K562 (cell line): Measurements from ENCODE around the gene MLLT3. TPM values are rescaled to one million over a fixed set of nuclear protein-coding genes. Genes with fewer than 3 reads are reported as not detected.

Experiments used
- ATAC-seq: fragments of 200-7000 bp; cut with Tn5 transposase; 3 replicates; pipeline ENCODE4 v1.9.1; 2020; ENCODE audit warnings: moderate library complexity
- BruUV-seq: library from RNA; stranded (reverse); fragments of 400-500 nt; replicated peaks from 2 replicates; lab custom pipeline; 2021; lab: Mats Ljungman, UMichigan
- CTCF ChIA-PET: fragments of 300-600 bp; formaldehyde crosslinking; extraction: SDS; loops from one replicate; lab custom pipeline; 2021; ENCODE audit warnings: low intra/inter-chr PET ratio; lab: Yijun Ruan, JAX
- POLR2A ChIA-PET: fragments of 300-600, 350-650 bp; sonication (Branson Sonifier 250); formaldehyde crosslinking; extraction: SDS; loops from one replicate; lab custom pipeline; 2021; ENCODE audit warnings: antibody characterized with exemption, inconsistent platforms; lab: Yijun Ruan, JAX
- DNase-seq, 4 experiments: peaks; one replicate each; pipeline versions ENCODE4 v3.0.0 to v3.0.0-alpha.2; 2011 to 2018; ENCODE audit warnings: low spot score in 3 of 4, mixed read lengths in 3 of 4; ENCODE audit errors: extremely low read depth in 1 of 4
- FAIRE-seq: peaks from 2 replicates; lab custom pipeline; 2011; peaks lifted over from hg19 to GRCh38; lab: Jason Lieb, UNC
- H2AFZ ChIP-seq: 2 replicates; pipeline ENCODE4 v1.6.0; 2011; ENCODE audit warnings: low read depth, low read length, control low read depth, inconsistent platforms
- H3K27ac ChIP-seq: fragments of 200-600 bp; 3 replicates; pipeline ENCODE4 v1.8.0; 2011; ENCODE audit warnings: low read depth, mild to moderate bottlenecking, control low read depth, inconsistent platforms, low read length, moderate library complexity, mixed read lengths; ENCODE audit errors: extremely low read depth
- H3K27me3 ChIP-seq, 2 experiments: fragments of 300-600 bp in 1 of 2; 2 replicates in 1 of 2; 3 replicates in 1 of 2; pipeline versions ENCODE4 v1.6.0 to v1.8.0; 2011; ENCODE audit warnings: inconsistent platforms in 2 of 2, low read length in 2 of 2, mild to moderate bottlenecking in 1 of 2, mixed read lengths in 1 of 2, moderate library complexity in 1 of 2; ENCODE audit not compliant: control insufficient read depth in 2 of 2, insufficient read depth in 2 of 2
- H3K36me3 ChIP-seq: fragments of 300-600 bp; 3 replicates; pipeline ENCODE4 v1.8.0; 2011; ENCODE audit warnings: mild to moderate bottlenecking, low read length, inconsistent platforms; ENCODE audit not compliant: control insufficient read depth, insufficient read depth
- H3K4me1 ChIP-seq, 2 experiments: fragments of 200-600 bp in 1 of 2; replicated peaks in 1 of 2; 2 replicates in 1 of 2; 3 replicates in 1 of 2; pipeline versions ENCODE4 v1.5.1 to v1.8.0; 2011; ENCODE audit warnings: inconsistent platforms in 2 of 2, low read length in 2 of 2, mild to moderate bottlenecking in 1 of 2, mixed read lengths in 1 of 2, moderate library complexity in 1 of 2; ENCODE audit not compliant: control insufficient read depth in 2 of 2, insufficient read depth in 2 of 2
- H3K4me2 ChIP-seq: 2 replicates; pipeline ENCODE4 v1.6.1; 2011; ENCODE audit warnings: low read length, control low read depth, inconsistent platforms, mixed read lengths; ENCODE audit not compliant: insufficient read depth
- H3K4me3 ChIP-seq: fragments of 200-600 bp; sonication (generic), shearing (Covaris generic); 2 replicates; pipeline ENCODE4 v1.5.1; 2016; ENCODE audit warnings: control low read depth, inconsistent platforms
- H3K79me2 ChIP-seq: fragments of 200-600 bp; 3 replicates; pipeline ENCODE4 v1.8.0; 2011; ENCODE audit warnings: low read length, inconsistent platforms; ENCODE audit not compliant: control insufficient read depth, insufficient read depth
- H3K9ac ChIP-seq, 2 experiments: 2 replicates each; pipeline versions ENCODE4 v1.6.0 to v1.6.1; 2011; ENCODE audit warnings: low read depth in 2 of 2, low read length in 2 of 2, control low read depth in 1 of 2, inconsistent platforms in 1 of 2, mild to moderate bottlenecking in 1 of 2, mixed read lengths in 1 of 2; ENCODE audit not compliant: insufficient read depth in 1 of 2
- H3K9me1 ChIP-seq: one replicate; pipeline ENCODE4 v1.6.0; 2011; ENCODE audit warnings: inconsistent platforms, mild to moderate bottlenecking, low read length, moderate library complexity; ENCODE audit not compliant: control insufficient read depth, insufficient read depth
- H3K9me3 ChIP-seq: replicated peaks from 2 replicates; pipeline ENCODE4 v1.5.1; 2011; ENCODE audit warnings: low read depth, low read length, inconsistent platforms; ENCODE audit not compliant: control insufficient read depth, insufficient read depth
- H4K20me1 ChIP-seq: replicated peaks from 2 replicates; pipeline ENCODE4 v1.6.1; 2011; ENCODE audit warnings: low read length, inconsistent platforms, mixed read lengths; ENCODE audit not compliant: control insufficient read depth, insufficient read depth
- ID3 ChIP-seq, 2 experiments: fragments of 250-450 bp in 1 of 2; fragments of 450-650 bp in 1 of 2; sonication (Bioruptor Pico) in 1 of 2; IDR thresholded peaks; 2 replicates each; pipeline versions ENCODE4 v1.6.1 to v1.8.0; 2016 to 2021; ENCODE audit warnings: mild to moderate bottlenecking in 2 of 2, moderate library complexity in 2 of 2, missing compliant biosample characterization in 1 of 2, missing genetic modification characterization in 1 of 2
- MED1 ChIP-seq: sonication (generic); formaldehyde crosslinking; IDR thresholded peaks from 2 replicates; pipeline ENCODE4 v1.8.1; 2023; ENCODE audit warnings: missing genetic modification reagents, borderline replicate concordance
- MTA2 ChIP-seq: fragments of 450-650 bp; IDR thresholded peaks from 2 replicates; pipeline ENCODE4 v1.6.1; 2016; ENCODE audit warnings: low read depth
- REST ChIP-seq, 2 experiments: fragments of 450-650 bp; formaldehyde crosslinking in 1 of 2; IDR thresholded peaks; 2 replicates each; pipeline versions ENCODE4 v1.4.0 to v1.6.1; 2014 to 2020; ENCODE audit warnings: mild to moderate bottlenecking in 2 of 2, borderline replicate concordance in 1 of 2, low read depth in 1 of 2
- SETDB1 ChIP-seq: IDR thresholded peaks from one replicate; pipeline ENCODE4 v1.6.1; 2012; ENCODE audit warnings: low read length, control low read depth, inconsistent platforms
- SMAD4 ChIP-seq: fragments of 250-450 bp; sonication (Bioruptor Pico); conservative IDR thresholded peaks from 2 replicates; pipeline ENCODE4 v1.8.0; 2021; ENCODE audit warnings: inconsistent platforms, mild to moderate bottlenecking, moderate library complexity
- TAF15 ChIP-seq: fragments of 200-400 bp; formaldehyde crosslinking; IDR thresholded peaks from 2 replicates; pipeline ENCODE4 v1.6.1; 2017; ENCODE audit warnings: mild to moderate bottlenecking, low read depth, low read length, moderate library complexity
- XRCC3 ChIP-seq: fragments of 450-650 bp; IDR thresholded peaks from 2 replicates; pipeline ENCODE4 v1.6.1; 2017; ENCODE audit warnings: mild to moderate bottlenecking, moderate library complexity
- in situ Hi-C: fragments of 300-500 bp; cut with MboI; formaldehyde crosslinking; loops from 4 replicates; pipeline ENCODE4 v1.15.0; 2018; ENCODE audit warnings: inconsistent platforms, mixed read lengths
- intact Hi-C: fragments of 100-400 bp; cut with micrococcal nuclease; formaldehyde crosslinking; loops from 2 replicates; pipeline ENCODE4 v1.14.2; 2022
- polyA plus RNA-seq, 8 experiments: library from polyadenylated mRNA; depleted of rRNA in 4 of 8; stranded (reverse) in 5 of 8; unstranded in 3 of 8; fragments of >200 nt; fragmentation: Nextera tagmentation in 2 of 8; fragmentation: Illumina TruSeq in 1 of 8; extraction: Ambion mirVana in 2 of 8; extraction: Trizol in 1 of 8; gene quantifications; 2 replicates each; pipeline versions ENCODE4 v1.2.1 to v1.2.3, GENCODE V29; 2011 to 2014; ENCODE audit warnings: inconsistent platforms in 1 of 8, missing spikeins in 1 of 8
- total RNA-seq, 7 experiments: library from RNA; depleted of rRNA in 6 of 7; stranded (reverse); fragments of >200 nt in 6 of 7; fragmentation: Illumina TruSeq in 2 of 7; extraction: Trizol in 2 of 7; gene quantifications; 2 replicates each; pipeline versions ENCODE4 v1.2.1 to v1.2.3, GENCODE V29; 2011 to 2021; ENCODE audit warnings: low replicate concordance in 1 of 7

Gene MLLT3
- total and polyA plus RNA-seq, 9 of the 15 experiments (the other 6 are each of a cell fraction or from before 2014, with no cell fraction given): 0.07 to 0.42 (median 0.22) TPM; not detected in 4

GRCh38 chr9:20377790-20378189 lies 244.5 kb downstream of the MLLT3 start:
- TF ChIP-seq XRCC3 (no peak), MED1 (CRISPR knock-in tag) (no peak), SMAD4 (no peak), REST (IDR thresholded peaks at IDR 0.05; ENCODE audit: borderline replicate concordance) (no peak), REST (CRISPR knock-in tag; IDR thresholded peaks at IDR 0.05; ENCODE audit: low read depth) (no peak), ID3 (CRISPR knock-in tag; IDR thresholded peaks at IDR 0.05) (no peak), ID3 (tag; IDR thresholded peaks at IDR 0.05) (no peak), TAF15 (no peak), SETDB1 (no peak), MTA2 (no peak)
- Histone ChIP-seq H3K79me2 (no peaks in the 10 kb centered on the region), H2AFZ (no peak overlapping the region), H3K36me3 (no peaks in the 10 kb centered on the region), H3K4me2 (no peak overlapping the region), H3K9me1 (no peaks in the 10 kb centered on the region), H3K27me3 (no peaks in the 10 kb centered on the region), H4K20me1 (no peaks in the 10 kb centered on the region), H3K4me1 (no peaks in the 10 kb centered on the region), H3K27ac (no peak overlapping the region), H3K9ac (no peak overlapping the region), H3K9me3 (no peaks in the 10 kb centered on the region), H3K4me3 (no peak overlapping the region)
- ChIA-PET POLR2A (no interaction called here), CTCF (no interaction called here)
- no TSS peak for BruUV-seq
- ATAC-seq: no peak
- in situ Hi-C loops (no loop called here), intact Hi-C loops (no loop called here)
- no peak for FAIRE-seq
- DNase-seq: no peak
